ENCODE data around the gene CYTH4. TPM values are rescaled to one million over a fixed set of nuclear protein-coding genes. Genes with fewer than 3 reads are reported as not detected.

Gene CYTH4
- total RNA-seq, 4 donors from 2014 or later = 13.5 to 75.9 (median 22.5) TPM

DNA sequence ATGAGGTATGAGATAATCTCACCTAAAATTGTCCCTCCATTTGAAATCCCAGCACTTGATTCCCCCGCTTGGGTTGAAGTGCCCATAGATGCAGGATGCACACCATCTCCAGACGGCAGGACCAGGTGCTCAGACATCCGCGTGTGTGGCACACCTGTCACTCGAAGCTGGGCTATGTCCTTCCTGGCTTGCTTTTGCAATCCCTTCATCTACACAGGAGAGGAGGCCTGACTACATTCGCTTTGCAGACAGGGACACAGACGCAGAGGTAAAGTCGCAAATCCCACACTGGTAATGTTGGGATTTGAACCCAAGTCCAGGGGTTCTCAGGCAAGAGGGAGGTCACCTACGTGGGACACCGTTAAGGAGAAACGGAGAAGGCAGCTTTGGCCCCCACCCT, 7.2 kb upstream of the CYTH4 start:
- H3K9me3 ChIP-seq = no peaks in the 10 kb centered on the region
- no peaks in the 10 kb centered on the region for H3K27me3 ChIP-seq
- no peaks in the 10 kb centered on the region for H3K36me3 ChIP-seq
- no peak for DNase-seq
- peak overlapping the region in 2 of 4 donors; percentile 21 to 52 for H3K27ac ChIP-seq
- TF ChIP-seq, protein P1, sequence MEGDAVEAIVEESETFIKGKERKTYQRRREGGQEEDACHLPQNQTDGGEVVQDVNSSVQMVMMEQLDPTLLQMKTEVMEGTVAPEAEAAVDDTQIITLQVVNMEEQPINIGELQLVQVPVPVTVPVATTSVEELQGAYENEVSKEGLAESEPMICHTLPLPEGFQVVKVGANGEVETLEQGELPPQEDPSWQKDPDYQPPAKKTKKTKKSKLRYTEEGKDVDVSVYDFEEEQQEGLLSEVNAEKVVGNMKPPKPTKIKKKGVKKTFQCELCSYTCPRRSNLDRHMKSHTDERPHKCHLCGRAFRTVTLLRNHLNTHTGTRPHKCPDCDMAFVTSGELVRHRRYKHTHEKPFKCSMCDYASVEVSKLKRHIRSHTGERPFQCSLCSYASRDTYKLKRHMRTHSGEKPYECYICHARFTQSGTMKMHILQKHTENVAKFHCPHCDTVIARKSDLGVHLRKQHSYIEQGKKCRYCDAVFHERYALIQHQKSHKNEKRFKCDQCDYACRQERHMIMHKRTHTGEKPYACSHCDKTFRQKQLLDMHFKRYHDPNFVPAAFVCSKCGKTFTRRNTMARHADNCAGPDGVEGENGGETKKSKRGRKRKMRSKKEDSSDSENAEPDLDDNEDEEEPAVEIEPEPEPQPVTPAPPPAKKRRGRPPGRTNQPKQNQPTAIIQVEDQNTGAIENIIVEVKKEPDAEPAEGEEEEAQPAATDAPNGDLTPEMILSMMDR (IDR thresholded peaks at IDR 0.05) = no peak
- TF ChIP-seq POLR2A (IDR thresholded peaks at IDR 0.05) = no peak
- H3K4me1 ChIP-seq = peaks cover 0 to 20% (median 5%) of the 10 kb centered on the region in 4 donors
- no peak overlapping the region for H3K4me3 ChIP-seq

DNA sequence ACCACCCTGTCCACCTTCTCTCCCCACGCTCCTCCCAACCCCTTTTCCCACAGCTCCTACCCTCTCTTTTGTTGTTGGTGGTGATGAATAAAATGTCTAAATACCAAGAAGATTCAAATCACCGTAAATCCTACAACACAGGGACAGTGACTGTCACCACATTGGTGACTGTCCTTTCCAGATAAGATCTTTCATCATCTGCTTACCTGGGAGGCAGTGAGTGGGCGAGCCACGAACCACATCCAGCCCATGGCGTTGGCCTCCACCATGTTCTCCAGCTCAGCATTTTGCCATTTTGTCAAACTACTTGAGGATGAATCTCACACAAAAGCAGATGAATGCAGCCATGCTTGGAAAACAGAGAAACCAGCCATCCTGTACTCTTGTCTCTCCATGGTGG, 6.7 kb upstream of the CYTH4 start:
- DNase-seq = no peak
- H3K27me3 ChIP-seq = no peaks in the 10 kb centered on the region
- TF ChIP-seq, protein P1 (IDR thresholded peaks at IDR 0.05) = no peak
- no peak for TF ChIP-seq POLR2A (IDR thresholded peaks at IDR 0.05)
- no peaks in the 10 kb centered on the region for H3K9me3 ChIP-seq
- no peaks in the 10 kb centered on the region for H3K36me3 ChIP-seq
- H3K27ac ChIP-seq = no peak overlapping the region
- H3K4me3 ChIP-seq = no peak overlapping the region
- peaks cover 0 to 20% (median 5%) of the 10 kb centered on the region in 4 donors for H3K4me1 ChIP-seq

- Histone ChIP-seq H3K9me3 (no peaks in the 10 kb centered on the region), H3K27ac (no peak overlapping the region), H3K27me3 (no peaks in the 10 kb centered on the region), H3K4me1 (peaks cover 0 to 20% (median 5%) of the 10 kb centered on the region in 4 donors), H3K4me3 (no peak overlapping the region), H3K36me3 (no peaks in the 10 kb centered on the region)
- TF ChIP-seq, protein P1 (IDR thresholded peaks at IDR 0.05) = no peak
- TF ChIP-seq POLR2A (IDR thresholded peaks at IDR 0.05) = no peak
- DNase-seq = peak in 1 of 3 donors; percentile 9
These were observed 5.5 kb upstream of the CYTH4 start for GRCh38 chr22:37276776-37277175.

- Histone ChIP-seq H3K9me3 (no peaks in the 10 kb centered on the region), H3K4me1 (peaks cover 0 to 20% (median 5%) of the 10 kb centered on the region in 4 donors), H3K36me3 (no peaks in the 10 kb centered on the region), H3K4me3 (no peak overlapping the region), H3K27ac (no peak overlapping the region), H3K27me3 (no peaks in the 10 kb centered on the region)
- TF ChIP-seq, protein P1 (IDR thresholded peaks at IDR 0.05) = no peak
- no peak for DNase-seq
These were observed 4.9 kb upstream of the CYTH4 start for GRCh38 chr22:37277384-37277783.

DNA sequence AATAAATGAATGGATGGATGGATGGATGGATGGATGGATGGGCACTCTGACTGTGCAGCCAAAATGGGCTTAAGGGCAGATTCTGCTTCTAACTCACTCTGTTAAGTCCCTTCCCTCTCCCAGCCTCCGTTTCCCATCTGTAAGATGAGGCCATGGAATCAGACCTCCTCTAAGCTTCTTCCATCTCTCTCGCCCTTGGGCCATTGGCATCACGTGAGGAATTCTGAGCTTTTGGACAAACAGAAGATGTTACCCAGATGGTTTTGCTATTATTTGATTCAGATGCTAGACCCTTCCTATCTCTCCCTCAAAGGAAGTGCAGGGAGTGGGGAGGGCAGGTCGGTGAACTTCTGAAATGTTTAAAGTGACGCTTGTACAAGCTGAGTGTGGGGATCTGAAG, 4.0 kb upstream of the CYTH4 start:
- H3K9me3 ChIP-seq = no peaks in the 10 kb centered on the region
- no peak for DNase-seq
- TF ChIP-seq POLR2A (IDR thresholded peaks at IDR 0.05) = no peak
- TF ChIP-seq, protein P1 (IDR thresholded peaks at IDR 0.05) = no peak
- no peaks in the 10 kb centered on the region for H3K27me3 ChIP-seq
- no peak overlapping the region for H3K27ac ChIP-seq
- no peak overlapping the region for H3K4me3 ChIP-seq
- peaks cover 0 to 20% (median 5%) of the 10 kb centered on the region in 4 donors for H3K4me1 ChIP-seq
- no peaks in the 10 kb centered on the region for H3K36me3 ChIP-seq

Data from Peyer's patch (tissue), 4 donors.